ENCODE measurements around the gene ZFYVE9. TPM values are rescaled to one million over a fixed set of nuclear protein-coding genes. Genes with fewer than 3 reads are reported as not detected.

The ZFYVE9 gene
- total and polyA plus RNA-seq, 2 of the 13 experiments (the other 11 are each of a cell fraction or from before 2014, with no cell fraction given) = 9.2 to 19.8 TPM

GRCh38 chr1:52281518-52281917 is 139.6 kb downstream of the ZFYVE9 start (continued):
- peak; percentile 39; the same call in 1 of the 2 replicates for TF ChIP-seq ZNF609 (CRISPR knock-in tag; IDR thresholded peaks at IDR 0.05; ENCODE audit: borderline replicate concordance)
- TF ChIP-seq HNRNPUL1 (IDR thresholded peaks at IDR 0.05; ENCODE audit: low read depth, low read length) = no peak
- TF ChIP-seq DPF2 (CRISPR knock-in tag; IDR thresholded peaks at IDR 0.05; ENCODE audit: borderline replicate concordance, low read depth) = peak; percentile 82
- peak; percentile 67 for TF ChIP-seq ARID3A (IDR thresholded peaks at IDR 0.05; ENCODE audit: low read depth, low read length)
- TF ChIP-seq ISL2 (CRISPR knock-in tag; IDR thresholded peaks at IDR 0.05) = peak; percentile 90
- TF ChIP-seq ZNF513 (CRISPR knock-in tag; conservative IDR thresholded peaks at IDR 0.05) = no peak
- TF ChIP-seq HDAC2 (CRISPR knock-in tag; IDR thresholded peaks at IDR 0.05) = peak; percentile 64
- TF ChIP-seq ZGPAT (CRISPR knock-in tag; IDR thresholded peaks at IDR 0.05) = peak; percentile 57; the same call in 1 of the 2 replicates
- 0 out of 2 replicates have a peak, but pooled peaks have one; percentile 18 for TF ChIP-seq SMYD3 (CRISPR knock-in tag; IDR thresholded peaks at IDR 0.05)
- peak; percentile 20; the same call in 1 of the 2 replicates for TF ChIP-seq SP5 (CRISPR knock-in tag; IDR thresholded peaks at IDR 0.05; ENCODE audit: borderline replicate concordance, low read depth)
- no peak for TF ChIP-seq ZSCAN9 (CRISPR knock-in tag; IDR thresholded peaks at IDR 0.05; ENCODE audit: borderline replicate concordance)
- TF ChIP-seq ATF3 (CRISPR knock-in tag; IDR thresholded peaks at IDR 0.05) = 0 out of 2 replicates have a peak, but pooled peaks have one; percentile 54
- TF ChIP-seq ZBTB43 (CRISPR knock-in tag; conservative IDR thresholded peaks at IDR 0.05) = peak; percentile 81; the same call in 1 of the 2 replicates
- TF ChIP-seq GRHL1 (CRISPR knock-in tag; conservative IDR thresholded peaks at IDR 0.05) = no peak
- TF ChIP-seq PITX1 (CRISPR knock-in tag; IDR thresholded peaks at IDR 0.05) = peak; percentile 95

All from HepG2 (cell line).